BE2C (cell line): ENCODE measurements around the gene KMT2B.

Source experiments
- DNase-seq: peaks from one replicate; pipeline ENCODE4 v3.0.0-alpha.2; 2020
- H3K27me3 ChIP-seq: fragments of 250-450 bp; sonication (Bioruptor Pico); 2 replicates; pipeline ENCODE4 v1.5.1; 2020; ENCODE audit warnings: mild to moderate bottlenecking
- H3K36me3 ChIP-seq: fragments of 250-450 bp; sonication (Bioruptor Pico); 2 replicates; pipeline ENCODE4 v1.5.1; 2020; ENCODE audit warnings: mild to moderate bottlenecking
- H3K4me1 ChIP-seq: fragments of 250-450 bp; sonication (Bioruptor Pico); 2 replicates; pipeline ENCODE4 v1.5.1; 2020
- H3K4me3 ChIP-seq: 2 replicates; pipeline ENCODE4 v1.5.1; 2011; ENCODE audit warnings: low read depth, low read length
- H3K9me3 ChIP-seq: fragments of 250-450 bp; sonication (Bioruptor Pico); 2 replicates; pipeline ENCODE4 v1.5.1; 2020
- CTCF ChIP-seq: IDR thresholded peaks from 2 replicates; pipeline ENCODE4 v1.5.1; 2012; ENCODE audit warnings: mild to moderate bottlenecking, low read depth, low read length

KMT2B gene

DNA sequence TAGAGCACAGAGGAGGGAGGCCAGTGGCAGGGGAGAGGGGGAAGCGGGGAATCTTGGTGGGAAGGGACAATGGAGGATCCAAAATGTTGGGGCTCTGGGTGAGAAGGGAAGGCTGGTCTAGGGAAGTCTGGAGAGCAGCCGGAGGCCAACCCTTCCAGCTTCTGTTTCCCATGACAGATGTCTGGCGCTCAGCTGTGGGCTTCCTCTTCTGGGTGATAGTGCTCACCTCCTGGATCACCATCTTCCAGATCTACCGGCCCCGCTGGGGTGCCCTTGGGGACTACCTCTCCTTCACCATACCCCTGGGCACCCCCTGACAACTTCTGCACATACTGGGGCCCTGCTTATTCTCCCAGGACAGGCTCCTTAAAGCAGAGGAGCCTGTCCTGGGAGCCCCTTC, 28.7 kb downstream of the KMT2B start:
- H3K36me3 ChIP-seq: no peaks in the 10 kb centered on the region
- DNase-seq: no peak
- no peaks in the 10 kb centered on the region for H3K27me3 ChIP-seq
- TF ChIP-seq CTCF: no peak
- peak overlapping the region; percentile 75; the same call in 1 of the 2 replicates for H3K4me3 ChIP-seq
- H3K9me3 ChIP-seq: no peaks in the 10 kb centered on the region
- peaks cover 6% of the 10 kb centered on the region; the same call in 1 of the 2 replicates for H3K4me1 ChIP-seq

- H3K4me1 ChIP-seq: peaks cover 6% of the 10 kb centered on the region; the same call in 1 of the 2 replicates
- H3K9me3 ChIP-seq: no peaks in the 10 kb centered on the region
- no peaks in the 10 kb centered on the region for H3K27me3 ChIP-seq
- peak; percentile 99 for DNase-seq
- peak within 1 kb of the TSS; percentile 93 for H3K4me3 ChIP-seq
- TF ChIP-seq CTCF: no peak
- peaks cover 2% of the 10 kb centered on the region; the same call in 1 of the 2 replicates for H3K36me3 ChIP-seq
Observed at GRCh38 chr19:35748106-35749020, 30.6 kb downstream of the KMT2B start, which contains the start of gene LIN37. TSS of gene LIN37 (plus strand) at chr19:35748576. CDS start at chr19:35748725, 149 bp downstream.

GRCh38 chr19:35750167-35750566, 32.4 kb downstream of the KMT2B start:
- H3K36me3 ChIP-seq: peaks cover 5% of the 10 kb centered on the region; the same call in 1 of the 2 replicates
- no peak overlapping the region for H3K4me3 ChIP-seq
- no peaks in the 10 kb centered on the region for H3K9me3 ChIP-seq
- DNase-seq: no peak
- H3K4me1 ChIP-seq: 0 out of 2 replicates have a peak, but pooled peaks cover 2% of the 10 kb centered on the region
- H3K27me3 ChIP-seq: no peaks in the 10 kb centered on the region
- TF ChIP-seq CTCF: no peak

DNA sequence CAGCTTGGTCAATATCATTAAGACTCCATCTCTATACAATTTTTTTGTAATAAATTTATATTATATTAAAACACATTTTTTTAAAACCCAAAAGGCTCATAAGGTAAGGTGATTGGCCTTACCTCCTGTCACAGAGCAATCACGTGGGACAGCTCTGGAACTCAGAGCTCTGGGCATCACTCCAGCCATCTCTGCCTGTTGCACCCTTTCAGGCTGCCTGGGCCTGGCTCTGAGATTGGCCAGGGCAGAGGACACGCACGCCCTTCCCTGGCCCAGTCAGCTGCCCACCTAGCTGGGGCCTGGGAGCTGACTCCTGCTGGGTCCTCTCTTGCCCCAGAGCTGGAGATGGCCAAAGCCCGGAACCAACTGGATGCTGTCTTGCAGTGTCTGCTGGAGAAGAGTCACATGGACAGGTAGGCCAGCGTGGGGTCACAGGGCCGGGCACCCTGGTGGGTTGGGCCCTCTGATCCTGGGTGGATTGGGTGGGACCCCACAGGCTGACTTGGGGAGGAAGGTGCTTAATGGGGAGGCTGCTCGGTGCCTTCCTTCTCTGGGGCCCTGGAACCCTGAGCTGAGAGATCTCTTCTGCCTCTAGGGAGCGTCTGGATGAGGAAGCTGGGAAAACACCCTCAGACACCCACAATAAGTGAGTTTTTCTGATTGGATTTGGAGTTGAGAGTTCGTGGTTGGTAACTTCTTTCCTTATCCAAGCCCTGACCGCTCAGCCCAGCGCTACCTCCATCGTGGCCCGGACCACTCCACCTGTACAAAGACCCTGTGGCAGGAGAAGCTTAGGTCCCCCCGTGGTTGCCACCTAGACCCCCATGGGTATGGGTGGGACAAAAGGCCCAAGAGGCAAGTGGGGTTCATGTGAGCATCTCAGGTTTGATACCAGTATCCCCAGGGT, 34.3 kb downstream of the KMT2B start:
- Histone ChIP-seq H3K4me1 (peaks cover 2% of the 10 kb centered on the region; the same call in 1 of the 2 replicates), H3K9me3 (no peaks in the 10 kb centered on the region), H3K4me3 (no peak overlapping the region), H3K27me3 (no peaks in the 10 kb centered on the region), H3K36me3 (peaks cover 5% of the 10 kb centered on the region; the same call in 1 of the 2 replicates)
- no peak for DNase-seq
- TF ChIP-seq CTCF: no peak

- peaks cover 5% of the 10 kb centered on the region; the same call in 1 of the 2 replicates for H3K36me3 ChIP-seq
- no peaks in the 10 kb centered on the region for H3K27me3 ChIP-seq
- H3K4me1 ChIP-seq: peaks cover 2% of the 10 kb centered on the region; the same call in 1 of the 2 replicates
- no peak for DNase-seq
- H3K4me3 ChIP-seq: no peak overlapping the region
- no peak for TF ChIP-seq CTCF
- H3K9me3 ChIP-seq: no peaks in the 10 kb centered on the region
Observed at GRCh38 chr19:35752746-35753350, 35.0 kb downstream of the KMT2B start.
